HCT116 (cell line): ENCODE measurements around the gene MARS1. TPM values are rescaled to one million over a fixed set of nuclear protein-coding genes. Genes with fewer than 3 reads are reported as not detected.

Experiments used
- ATAC-seq: fragments of 200-7000 bp; cut with Tn5 transposase; 2 replicates; pipeline ENCODE4 v1.9.1; 2020; ENCODE audit warnings: mild to moderate bottlenecking, moderate library complexity
- BruUV-seq: library from RNA; stranded (reverse); fragments of 400-500 nt; replicated peaks from 2 replicates; lab custom pipeline; 2021; lab: Mats Ljungman, UMichigan
- CTCF ChIA-PET: fragments of 300-600 bp; sonication (Branson Sonifier 250); formaldehyde crosslinking; loops from one replicate; lab custom pipeline; 2021; ENCODE audit warnings: antibody characterized with exemption; lab: Charles Lee
- POLR2A ChIA-PET: fragments of 300-600, 350-600 bp; sonication (Branson Sonifier 250); formaldehyde crosslinking; loops from one replicate; lab custom pipeline; 2021; ENCODE audit warnings: antibody characterized with exemption; lab: Charles Lee
- RAD21 ChIA-PET, 2 experiments: fragments of 300-600 bp; sonication (Branson Sonifier 250); formaldehyde crosslinking; loops; one replicate each; lab custom pipeline; 2023; ENCODE audit warnings: low total read pairs in 2 of 2; ENCODE audit not compliant: uncharacterized antibody in 2 of 2, unreplicated experiment in 2 of 2, low non-redundant PET in 1 of 2; lab: Charles Lee
- DNase-seq: peaks from one replicate; pipeline ENCODE4 v3.0.0-alpha.2; 2010; ENCODE audit warnings: low read depth, low spot score
- H2AFZ ChIP-seq: fragments of 200-600 bp; shearing (Covaris generic), sonication (generic); 2 replicates; pipeline ENCODE4 v1.6.1; 2017; ENCODE audit warnings: low read depth, mixed run types, mixed read lengths, antibody characterized with exemption, low read length; ENCODE audit not compliant: poor library complexity, severe bottlenecking
- H3K27ac ChIP-seq: 2 replicates; pipeline ENCODE4 v1.5.1; 2012; ENCODE audit warnings: low read depth, low read length
- H3K27me3 ChIP-seq: fragments of 200-600 bp; sonication (generic); 2 replicates; pipeline ENCODE4 v1.6.1; 2016; ENCODE audit warnings: mixed run types, low read length, mixed read lengths; ENCODE audit not compliant: insufficient read depth
- H3K36me3 ChIP-seq, 2 experiments: fragments of 200-500 bp in 1 of 2; fragments of 200-600 bp in 1 of 2; sonication (Bioruptor generic) in 1 of 2; sonication (generic) in 1 of 2; 2 replicates each; pipeline versions ENCODE4 v1.5.1 to v1.6.1; 2014 to 2016; ENCODE audit warnings: low read length in 2 of 2, inconsistent platforms in 1 of 2, mixed read lengths in 1 of 2, mixed run types in 1 of 2; ENCODE audit not compliant: insufficient read depth in 2 of 2, control insufficient read depth in 1 of 2
- H3K4me1 ChIP-seq, 2 experiments: fragments of 200-600 bp in 1 of 2; sonication (generic) in 1 of 2; 2 replicates each; pipeline versions ENCODE4 v1.5.1 to v1.6.1; 2012 to 2017; ENCODE audit warnings: low read length in 2 of 2, inconsistent platforms in 1 of 2, mild to moderate bottlenecking in 1 of 2, mixed read lengths in 1 of 2, mixed run types in 1 of 2, moderate library complexity in 1 of 2; ENCODE audit not compliant: insufficient read depth in 2 of 2, control insufficient read depth in 1 of 2
- H3K4me2 ChIP-seq: fragments of 200-600 bp; sonication (generic); 2 replicates; pipeline ENCODE4 v1.6.1; 2017; ENCODE audit warnings: mixed run types, low read length, mixed read lengths
- H3K4me3 ChIP-seq, 2 experiments: fragments of 200-600 bp in 1 of 2; sonication (generic) in 1 of 2; replicated peaks in 1 of 2; 2 replicates each; pipeline ENCODE4 v1.5.1; 2011 to 2016; ENCODE audit warnings: low read length in 2 of 2, control low read depth in 1 of 2, low read depth in 1 of 2, mild to moderate bottlenecking in 1 of 2, mixed read lengths in 1 of 2, mixed run types in 1 of 2
- H3K79me2 ChIP-seq: fragments of 200-600 bp; sonication (generic); 2 replicates; pipeline ENCODE4 v1.6.1; 2017; ENCODE audit warnings: mild to moderate bottlenecking, mixed run types, low read length, moderate library complexity, mixed read lengths; ENCODE audit not compliant: insufficient read depth
- H3K9ac ChIP-seq: fragments of 200-600 bp; sonication (generic); 2 replicates; pipeline ENCODE4 v1.6.1; 2016; ENCODE audit warnings: low read length, mixed read lengths
- H3K9me2 ChIP-seq: fragments of 200-600 bp; sonication (generic), shearing (Covaris generic); 2 replicates; pipeline ENCODE4 v1.6.1; 2017; ENCODE audit warnings: mixed run types, mild to moderate bottlenecking, moderate library complexity; ENCODE audit not compliant: insufficient read depth
- H3K9me3 ChIP-seq, 2 experiments: fragments of 200-500 bp in 1 of 2; fragments of 200-600 bp in 1 of 2; sonication (Bioruptor generic) in 1 of 2; sonication (generic) in 1 of 2; 2 replicates each; pipeline ENCODE4 v1.6.1; 2014 to 2017; ENCODE audit warnings: low read length in 2 of 2, mixed read lengths in 2 of 2, inconsistent platforms in 1 of 2, low read depth in 1 of 2, mild to moderate bottlenecking in 1 of 2, mixed run types in 1 of 2, moderate library complexity in 1 of 2; ENCODE audit not compliant: control insufficient read depth in 1 of 2, insufficient read depth in 1 of 2
- H4K20me1 ChIP-seq: fragments of 200-600 bp; sonication (generic), shearing (Covaris generic); 2 replicates; pipeline ENCODE4 v1.6.1; 2017; ENCODE audit warnings: mixed run types, mild to moderate bottlenecking, moderate library complexity; ENCODE audit not compliant: insufficient read depth
- CEBPB ChIP-seq: IDR thresholded peaks from 2 replicates; pipeline ENCODE4 v1.6.1; 2012; ENCODE audit warnings: low read depth
- EGR1 ChIP-seq: IDR thresholded peaks from 2 replicates; pipeline ENCODE4 v1.6.1; 2012; ENCODE audit warnings: low read depth
- ELF1 ChIP-seq: IDR thresholded peaks from 2 replicates; pipeline ENCODE4 v1.6.1; 2012; ENCODE audit warnings: low read depth, borderline replicate concordance
- FOSL1 ChIP-seq: IDR thresholded peaks from 2 replicates; pipeline ENCODE4 v1.6.1; 2012; ENCODE audit warnings: low read depth
- POLR2A ChIP-seq: IDR thresholded peaks from 2 replicates; pipeline ENCODE4 v1.7.0; 2011; ENCODE audit warnings: borderline replicate concordance; ENCODE audit not compliant: insufficient read depth, insufficient read length; ENCODE audit errors: extremely low read depth
- POLR2AphosphoS5 ChIP-seq: IDR thresholded peaks from 2 replicates; pipeline ENCODE4 v1.6.1; 2011; ENCODE audit warnings: mild to moderate bottlenecking, low read depth, low read length, moderate library complexity
- RAD21 ChIP-seq: IDR thresholded peaks from 2 replicates; pipeline ENCODE4 v1.6.1; 2012; ENCODE audit warnings: low read depth, mild to moderate bottlenecking
- REST ChIP-seq: IDR thresholded peaks from 2 replicates; pipeline ENCODE4 v1.6.1; 2012; ENCODE audit warnings: low read depth
- SIN3A ChIP-seq: IDR thresholded peaks from 2 replicates; pipeline ENCODE4 v1.6.1; 2012; ENCODE audit warnings: low read depth
- SRF ChIP-seq: IDR thresholded peaks from 2 replicates; pipeline ENCODE4 v1.6.1; 2012; ENCODE audit warnings: low read depth
- TCF7L2 ChIP-seq: IDR thresholded peaks from 2 replicates; pipeline ENCODE4 v1.7.0; 2011; ENCODE audit warnings: borderline replicate concordance, inconsistent platforms; ENCODE audit not compliant: insufficient read depth, insufficient read length; ENCODE audit errors: extremely low read depth
- YY1 ChIP-seq: IDR thresholded peaks from 2 replicates; pipeline ENCODE4 v1.6.1; 2011; ENCODE audit warnings: low read length, low read depth, moderate library complexity, mild to moderate bottlenecking; ENCODE audit not compliant: insufficient replicate concordance; ENCODE audit errors: extremely low read depth
- ZFX ChIP-seq: fragments of 450-650 bp; IDR thresholded peaks from 2 replicates; pipeline ENCODE4 v1.6.1; 2017
- ZNF274 ChIP-seq: fragments of 200-500 bp; sonication (Bioruptor generic); IDR thresholded peaks from 2 replicates; pipeline ENCODE4 v1.6.1; 2014; ENCODE audit warnings: mild to moderate bottlenecking, low read depth, low read length, inconsistent platforms
- intact Hi-C: fragments of 100-400 bp; cut with micrococcal nuclease; formaldehyde crosslinking; loops from 2 replicates; pipeline ENCODE4 v1.10.0; 2022
- total RNA-seq: library from RNA; stranded (reverse); gene quantifications from one replicate; pipeline ENCODE4 v1.2.1, GENCODE V29; 2021; ENCODE audit not compliant: unreplicated experiment
- TF ChIP-seq, protein P1 (sequence below): IDR thresholded peaks from 2 replicates; pipeline ENCODE4 v1.6.1; 2012
- TF ChIP-seq, protein P2 (sequence below): IDR thresholded peaks from 2 replicates; pipeline ENCODE4 v1.6.1; 2012
- TF ChIP-seq, protein P3 (sequence below), 3 experiments: fragments of 200-600 bp in 1 of 3; sonication (generic) in 1 of 3; IDR thresholded peaks in 2 of 3; conservative IDR thresholded peaks in 1 of 3; 2 replicates each; pipeline ENCODE4 v1.5.1; 2012 to 2017; ENCODE audit warnings: low read depth in 2 of 3, low read length in 2 of 3, antibody characterized with exemption in 1 of 3, borderline replicate concordance in 1 of 3, control low read depth in 1 of 3, mild to moderate bottlenecking in 1 of 3, mixed read lengths in 1 of 3, mixed run types in 1 of 3, moderate library complexity in 1 of 3; ENCODE audit not compliant: insufficient read depth in 1 of 3

Gene MARS1
- total RNA-seq, 1 experiment from 2014 or later, result 344 TPM

GRCh38 chr12:57518176-57518919 lies 30.5 kb downstream of the MARS1 start:
- Histone ChIP-seq H3K9ac (no peak overlapping the region), H3K36me3 (peaks cover 32 to 41% of the 10 kb centered on the region in 2 experiments; a peak in 3 of 4 replicates), H3K9me2 (no peaks in the 10 kb centered on the region), H2AFZ (no peak overlapping the region), H3K9me3 (no peaks in the 10 kb centered on the region), H3K27ac (no peak overlapping the region; the same call in 1 of the 2 replicates), H3K4me1 (peaks cover 15 to 41% of the 10 kb centered on the region in 2 experiments), H4K20me1 (peaks cover 7% of the 10 kb centered on the region; the same call in 1 of the 2 replicates), H3K4me3 (peak overlapping the region in 1 of 2 experiments; percentile 88; a peak in 3 of 4 replicates), H3K79me2 (peaks cover 49% of the 10 kb centered on the region), H3K4me2 (peak overlapping the region; percentile 94; the same call in 1 of the 2 replicates), H3K27me3 (no peaks in the 10 kb centered on the region)
- BruUV-seq, result no TSS peak
- RAD21 ChIA-PET, result no interaction called here
- ATAC-seq, result no peak
- no peak for DNase-seq
- no peak for TF ChIP-seq SIN3A
- TF ChIP-seq FOSL1, result no peak
- TF ChIP-seq, protein P1, sequence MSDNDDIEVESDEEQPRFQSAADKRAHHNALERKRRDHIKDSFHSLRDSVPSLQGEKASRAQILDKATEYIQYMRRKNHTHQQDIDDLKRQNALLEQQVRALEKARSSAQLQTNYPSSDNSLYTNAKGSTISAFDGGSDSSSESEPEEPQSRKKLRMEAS, result no peak
- TF ChIP-seq REST, result no peak
- TF ChIP-seq CEBPB, result no peak
- TF ChIP-seq, protein P2, sequence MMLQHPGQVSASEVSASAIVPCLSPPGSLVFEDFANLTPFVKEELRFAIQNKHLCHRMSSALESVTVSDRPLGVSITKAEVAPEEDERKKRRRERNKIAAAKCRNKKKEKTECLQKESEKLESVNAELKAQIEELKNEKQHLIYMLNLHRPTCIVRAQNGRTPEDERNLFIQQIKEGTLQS, result no peak
- no peak for TF ChIP-seq RAD21
- no peak for TF ChIP-seq YY1
- no peak for TF ChIP-seq ELF1
- no peak for TF ChIP-seq ZNF274
- no peak for TF ChIP-seq POLR2A
- no peak for TF ChIP-seq ZFX
- TF ChIP-seq, protein P3, sequence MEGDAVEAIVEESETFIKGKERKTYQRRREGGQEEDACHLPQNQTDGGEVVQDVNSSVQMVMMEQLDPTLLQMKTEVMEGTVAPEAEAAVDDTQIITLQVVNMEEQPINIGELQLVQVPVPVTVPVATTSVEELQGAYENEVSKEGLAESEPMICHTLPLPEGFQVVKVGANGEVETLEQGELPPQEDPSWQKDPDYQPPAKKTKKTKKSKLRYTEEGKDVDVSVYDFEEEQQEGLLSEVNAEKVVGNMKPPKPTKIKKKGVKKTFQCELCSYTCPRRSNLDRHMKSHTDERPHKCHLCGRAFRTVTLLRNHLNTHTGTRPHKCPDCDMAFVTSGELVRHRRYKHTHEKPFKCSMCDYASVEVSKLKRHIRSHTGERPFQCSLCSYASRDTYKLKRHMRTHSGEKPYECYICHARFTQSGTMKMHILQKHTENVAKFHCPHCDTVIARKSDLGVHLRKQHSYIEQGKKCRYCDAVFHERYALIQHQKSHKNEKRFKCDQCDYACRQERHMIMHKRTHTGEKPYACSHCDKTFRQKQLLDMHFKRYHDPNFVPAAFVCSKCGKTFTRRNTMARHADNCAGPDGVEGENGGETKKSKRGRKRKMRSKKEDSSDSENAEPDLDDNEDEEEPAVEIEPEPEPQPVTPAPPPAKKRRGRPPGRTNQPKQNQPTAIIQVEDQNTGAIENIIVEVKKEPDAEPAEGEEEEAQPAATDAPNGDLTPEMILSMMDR (IDR thresholded peaks at IDR 0.05 in 2 of 3, conservative IDR thresholded peaks at IDR 0.05 in 1 of 3; ENCODE audit: borderline replicate concordance in 1 of 3, insufficient read depth in 1 of 3, low read depth in 2 of 3, low read length in 2 of 3), result no peak
- no peak for TF ChIP-seq EGR1
- no peak; the same call in none of the 2 replicates for TF ChIP-seq POLR2AphosphoS5
- TF ChIP-seq TCF7L2, result no peak
- TF ChIP-seq SRF, result no peak
- CTCF ChIA-PET, result no interaction called here
- POLR2A ChIA-PET, result interaction anchor here (1.1 to 1.6 kb wide), 3 partner anchors 13 to 29 kb away, joined by 3 to 4 read pairs (median 4); partner anchors contain the start of gene DCTN2
- intact Hi-C loops, result no loop called here
